BLaER1 treated with 17β-estradiol and CSF1 and Interleukin-3, amounts not matched to agents 10 nM and 100 nM (cell line): ENCODE data around the gene TPSAB1.
A peak's percentile ranks its signal among the peaks of the same experiment; 100 is the strongest.

Source experiments
- H3K27ac ChIP-seq, 11 experiments: shearing (Covaris generic); formaldehyde crosslinking; 2 replicates each; pipeline ENCODE4 v1.8.1; 2022
- H3K27me3 ChIP-seq, 11 experiments: shearing (Covaris generic); formaldehyde crosslinking; 2 replicates each; pipeline ENCODE4 v1.8.1; 2022
- H3K36me3 ChIP-seq, 11 experiments: shearing (Covaris generic); formaldehyde crosslinking; 2 replicates each; pipeline ENCODE4 v1.8.1; 2022
- H3K4me1 ChIP-seq, 10 experiments: shearing (Covaris generic); formaldehyde crosslinking; 2 replicates each; pipeline ENCODE4 v1.8.1; 2022
- H3K4me2 ChIP-seq, 11 experiments: shearing (Covaris generic); formaldehyde crosslinking; 2 replicates each; pipeline ENCODE4 v1.8.1; 2022
- H3K4me3 ChIP-seq, 10 experiments: shearing (Covaris generic); formaldehyde crosslinking; 2 replicates each; pipeline ENCODE4 v1.8.1; 2022
- H3K9ac ChIP-seq, 11 experiments: shearing (Covaris generic); formaldehyde crosslinking; 2 replicates each; pipeline ENCODE4 v1.8.1; 2022
- H3K9me3 ChIP-seq, 11 experiments: shearing (Covaris generic); formaldehyde crosslinking; replicated peaks in 1 of 11; 2 replicates each; pipeline ENCODE4 v1.8.1; 2022
- H4K20me1 ChIP-seq, 11 experiments: shearing (Covaris generic); formaldehyde crosslinking; 2 replicates each; pipeline ENCODE4 v1.8.1; 2022
- Cebpa-rat ChIP-seq, 11 experiments: shearing (Covaris generic); IDR thresholded peaks; 2 replicates each; pipeline ENCODE4 v1.8.1; 2022

TPSAB1 gene

DNA sequence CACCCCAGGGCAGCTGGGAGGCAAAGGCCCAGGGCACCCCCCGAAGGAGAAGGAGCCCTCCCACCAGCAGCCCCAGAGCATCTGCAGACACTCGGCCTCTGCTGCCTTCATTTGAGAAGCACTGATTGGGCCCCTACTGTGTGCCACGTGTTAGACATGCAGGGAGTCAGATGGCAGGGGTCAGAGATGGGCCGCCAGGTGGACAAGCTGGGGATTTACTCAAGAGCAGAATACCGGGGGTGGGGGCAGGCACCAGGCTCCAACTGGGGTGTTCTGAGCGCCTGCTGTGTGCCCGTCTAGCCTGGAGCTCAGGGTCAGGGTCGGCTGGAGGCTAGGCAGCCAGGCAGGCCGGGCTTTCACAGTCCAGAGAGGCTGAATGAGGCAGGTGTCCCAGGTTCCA, 34.2 kb upstream of the TPSAB1 start:
- Histone ChIP-seq H3K4me2 (no peak overlapping the region), H3K27ac (no peak overlapping the region), H3K4me3 (no peak overlapping the region), H3K9me3 (no peaks in the 10 kb centered on the region), H3K9ac (no peak overlapping the region), H3K4me1 (peaks cover 15 to 29% (median 25%) of the 10 kb centered on the region in 10 experiments), H3K27me3 (no peaks in the 10 kb centered on the region), H4K20me1 (peaks cover 0 to 33% (median 4%) of the 10 kb centered on the region in 11 experiments; a peak in 8 of 22 replicates), H3K36me3 (peaks cover 0 to 33% (median 7%) of the 10 kb centered on the region in 11 experiments; a peak in 12 of 22 replicates)
- no peak for TF ChIP-seq Cebpa-rat (IDR thresholded peaks at IDR 0.05)

DNA sequence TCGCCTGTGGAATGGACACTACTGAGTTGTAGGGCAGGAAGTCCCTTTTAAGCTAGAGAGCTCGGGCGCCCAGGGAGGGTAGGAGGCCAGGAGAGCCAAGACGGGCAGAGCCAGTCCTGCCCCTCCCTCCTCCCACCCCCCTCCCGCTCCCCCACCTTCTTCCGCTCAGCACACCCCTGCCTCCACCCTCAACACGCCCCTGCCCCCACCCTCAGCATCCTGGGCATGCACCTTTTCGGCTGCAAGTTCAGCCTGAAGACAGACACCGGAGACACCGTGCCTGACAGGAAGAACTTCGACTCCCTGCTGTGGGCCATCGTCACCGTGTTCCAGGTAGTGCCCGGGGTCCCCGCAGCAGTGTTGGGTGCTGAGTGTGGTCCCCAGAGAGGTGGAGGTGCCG, 33.7 kb upstream of the TPSAB1 start:
- Histone ChIP-seq H3K4me3 (no peak overlapping the region), H3K27ac (no peak overlapping the region), H3K4me1 (peaks cover 15 to 29% (median 25%) of the 10 kb centered on the region in 10 experiments), H3K36me3 (peaks cover 0 to 34% (median 8%) of the 10 kb centered on the region in 11 experiments; a peak in 12 of 22 replicates), H3K27me3 (no peaks in the 10 kb centered on the region), H3K9me3 (no peaks in the 10 kb centered on the region), H3K4me2 (no peak overlapping the region), H3K9ac (no peak overlapping the region), H4K20me1 (peaks cover 0 to 32% (median 4%) of the 10 kb centered on the region in 11 experiments; a peak in 8 of 22 replicates)
- TF ChIP-seq Cebpa-rat (IDR thresholded peaks at IDR 0.05) = no peak

DNA sequence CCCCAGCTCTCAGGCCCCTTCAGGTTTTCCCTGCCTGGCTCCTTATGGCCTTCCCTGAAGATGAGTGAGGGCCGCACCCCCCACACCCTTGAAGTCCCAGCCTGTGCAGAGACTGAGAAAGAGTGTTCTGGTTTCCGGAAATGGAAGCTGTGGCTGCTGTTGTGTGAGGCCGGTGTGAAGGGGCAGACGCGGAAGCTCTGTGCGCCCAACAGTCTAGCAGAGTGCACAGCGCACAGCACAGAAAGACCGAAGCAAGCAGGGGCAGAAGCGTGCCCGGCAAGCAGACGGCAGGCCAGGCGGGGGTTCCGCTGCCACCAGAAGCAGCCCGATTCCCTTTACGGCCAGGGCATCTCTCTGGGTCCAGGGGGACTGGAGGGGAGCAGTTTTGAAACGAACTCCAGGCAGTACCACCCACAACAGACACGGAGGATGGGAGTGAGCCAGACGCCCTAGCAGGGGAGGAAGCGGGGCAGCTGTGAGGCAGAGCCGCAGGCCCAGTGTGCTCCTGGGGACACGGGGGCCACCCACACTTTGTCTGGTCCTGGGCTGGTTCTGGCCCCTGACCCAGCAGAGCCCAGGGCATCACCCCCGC, 32.2 kb upstream of the TPSAB1 start:
- Histone ChIP-seq H3K9ac (peak overlapping the region in 9 of 11 experiments; percentile 49 to 71 (median 64); a peak in 16 of 22 replicates), H3K27me3 (no peaks in the 10 kb centered on the region), H4K20me1 (peaks cover 0 to 17% (median 0%) of the 10 kb centered on the region in 11 experiments; a peak in 6 of 22 replicates), H3K4me3 (no peak overlapping the region), H3K9me3 (no peaks in the 10 kb centered on the region), H3K4me1 (peaks cover 15 to 29% (median 25%) of the 10 kb centered on the region in 10 experiments), H3K4me2 (peak overlapping the region; percentile 58 to 71 (median 66)), H3K27ac (peak overlapping the region in 10 of 11 experiments; percentile 16 to 76 (median 68); a peak in 19 of 22 replicates), H3K36me3 (peaks cover 0 to 43% (median 8%) of the 10 kb centered on the region in 11 experiments; a peak in 11 of 22 replicates)
- TF ChIP-seq Cebpa-rat (IDR thresholded peaks at IDR 0.05) = no peak

DNA sequence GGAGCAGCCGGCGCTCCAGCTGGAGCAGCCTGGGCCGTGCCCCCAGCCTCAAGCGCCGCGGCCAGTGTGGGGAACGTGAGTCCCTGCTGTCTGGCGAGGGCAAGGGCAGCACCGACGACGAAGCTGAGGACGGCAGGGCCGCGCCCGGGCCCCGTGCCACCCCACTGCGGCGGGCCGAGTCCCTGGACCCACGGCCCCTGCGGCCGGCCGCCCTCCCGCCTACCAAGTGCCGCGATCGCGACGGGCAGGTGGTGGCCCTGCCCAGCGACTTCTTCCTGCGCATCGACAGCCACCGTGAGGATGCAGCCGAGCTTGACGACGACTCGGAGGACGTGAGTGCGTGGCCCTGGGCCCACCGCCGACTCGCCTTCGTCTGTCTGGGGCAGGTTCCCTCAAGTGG, 31.4 kb upstream of the TPSAB1 start:
- peak overlapping the region in 10 of 11 experiments; percentile 58 to 71 (median 66); a peak in 18 of 22 replicates for H3K4me2 ChIP-seq
- H3K9me3 ChIP-seq = no peaks in the 10 kb centered on the region
- H4K20me1 ChIP-seq = peaks cover 0 to 13% (median 0%) of the 10 kb centered on the region in 11 experiments; a peak in 5 of 22 replicates
- no peak for TF ChIP-seq Cebpa-rat (IDR thresholded peaks at IDR 0.05)
- no peaks in the 10 kb centered on the region for H3K27me3 ChIP-seq
- peak overlapping the region in 6 of 11 experiments; percentile 67 to 76 (median 74); a peak in 11 of 22 replicates for H3K27ac ChIP-seq
- peaks cover 0 to 50% (median 8%) of the 10 kb centered on the region in 11 experiments; a peak in 11 of 22 replicates for H3K36me3 ChIP-seq
- H3K4me3 ChIP-seq = no peak overlapping the region
- H3K4me1 ChIP-seq = peaks cover 15 to 29% (median 25%) of the 10 kb centered on the region in 10 experiments
- H3K9ac ChIP-seq = peak overlapping the region in 4 of 11 experiments; percentile 59 to 71 (median 67); a peak in 7 of 22 replicates

DNA sequence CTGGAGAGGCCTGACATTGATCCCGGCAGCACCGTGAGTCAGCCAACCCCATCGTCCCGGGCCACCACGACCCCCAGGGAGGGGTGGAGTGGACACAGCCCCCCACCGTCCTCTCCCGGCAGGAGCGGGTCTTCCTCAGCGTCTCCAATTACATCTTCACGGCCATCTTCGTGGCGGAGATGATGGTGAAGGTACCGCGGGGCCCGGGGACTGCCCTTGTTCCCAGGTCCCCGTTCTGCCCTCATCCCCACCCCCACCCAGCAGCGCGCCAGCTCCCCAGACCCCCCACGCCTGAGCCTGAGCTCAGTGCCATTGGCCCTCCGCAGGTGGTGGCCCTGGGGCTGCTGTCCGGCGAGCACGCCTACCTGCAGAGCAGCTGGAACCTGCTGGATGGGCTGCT, 30.0 kb upstream of the TPSAB1 start:
- Histone ChIP-seq H4K20me1 (peaks cover 0 to 12% (median 0%) of the 10 kb centered on the region in 11 experiments; a peak in 4 of 22 replicates), H3K27me3 (no peaks in the 10 kb centered on the region), H3K9ac (no peak overlapping the region), H3K27ac (no peak overlapping the region), H3K36me3 (peaks cover 0 to 58% (median 8%) of the 10 kb centered on the region in 11 experiments; a peak in 11 of 22 replicates), H3K4me1 (peaks cover 15 to 24% (median 21%) of the 10 kb centered on the region in 10 experiments), H3K4me2 (no peak overlapping the region), H3K4me3 (no peak overlapping the region), H3K9me3 (no peaks in the 10 kb centered on the region)
- TF ChIP-seq Cebpa-rat (IDR thresholded peaks at IDR 0.05) = no peak

DNA sequence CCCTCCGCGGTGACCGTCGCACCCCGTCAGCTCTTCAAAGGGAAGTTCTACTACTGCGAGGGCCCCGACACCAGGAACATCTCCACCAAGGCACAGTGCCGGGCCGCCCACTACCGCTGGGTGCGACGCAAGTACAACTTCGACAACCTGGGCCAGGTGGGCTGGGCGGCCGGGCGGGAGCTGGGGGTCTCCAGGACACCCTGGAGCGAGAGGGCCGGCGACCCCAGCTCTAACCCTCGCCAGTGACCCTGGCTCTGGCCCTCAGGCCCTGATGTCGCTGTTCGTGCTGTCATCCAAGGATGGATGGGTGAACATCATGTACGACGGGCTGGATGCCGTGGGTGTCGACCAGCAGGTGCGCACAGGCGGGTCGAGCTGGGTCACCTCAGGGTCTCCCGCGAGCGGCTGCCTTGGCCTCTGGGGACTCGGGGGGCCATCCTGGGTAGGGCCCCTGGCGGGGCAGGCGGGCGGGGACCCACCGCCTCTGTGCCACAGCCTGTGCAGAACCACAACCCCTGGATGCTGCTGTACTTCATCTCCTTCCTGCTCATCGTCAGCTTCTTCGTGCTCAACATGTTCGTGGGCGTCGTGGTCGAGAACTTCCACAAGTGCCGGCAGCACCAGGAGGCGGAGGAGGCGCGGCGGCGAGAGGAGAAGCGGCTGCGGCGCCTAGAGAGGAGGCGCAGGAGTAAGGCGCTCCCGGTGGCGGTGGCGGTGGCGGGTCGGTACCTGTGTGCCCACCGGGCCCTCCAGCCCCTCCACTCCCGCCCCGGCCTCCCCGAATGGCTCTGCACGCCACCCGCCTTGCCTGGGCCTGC, 28.8 kb upstream of the TPSAB1 start:
- H4K20me1 ChIP-seq = peaks cover 0 to 18% (median 0%) of the 10 kb centered on the region in 11 experiments; a peak in 4 of 22 replicates
- no peak overlapping the region for H3K9ac ChIP-seq
- H3K27me3 ChIP-seq = no peaks in the 10 kb centered on the region
- H3K4me1 ChIP-seq = peaks cover 15 to 31% (median 25%) of the 10 kb centered on the region in 10 experiments
- no peak overlapping the region for H3K4me3 ChIP-seq
- no peak overlapping the region for H3K27ac ChIP-seq
- H3K4me2 ChIP-seq = no peak overlapping the region
- no peaks in the 10 kb centered on the region for H3K9me3 ChIP-seq
- TF ChIP-seq Cebpa-rat (IDR thresholded peaks at IDR 0.05) = no peak
- H3K36me3 ChIP-seq = peaks cover 0 to 61% (median 11%) of the 10 kb centered on the region in 11 experiments; a peak in 11 of 22 replicates

DNA sequence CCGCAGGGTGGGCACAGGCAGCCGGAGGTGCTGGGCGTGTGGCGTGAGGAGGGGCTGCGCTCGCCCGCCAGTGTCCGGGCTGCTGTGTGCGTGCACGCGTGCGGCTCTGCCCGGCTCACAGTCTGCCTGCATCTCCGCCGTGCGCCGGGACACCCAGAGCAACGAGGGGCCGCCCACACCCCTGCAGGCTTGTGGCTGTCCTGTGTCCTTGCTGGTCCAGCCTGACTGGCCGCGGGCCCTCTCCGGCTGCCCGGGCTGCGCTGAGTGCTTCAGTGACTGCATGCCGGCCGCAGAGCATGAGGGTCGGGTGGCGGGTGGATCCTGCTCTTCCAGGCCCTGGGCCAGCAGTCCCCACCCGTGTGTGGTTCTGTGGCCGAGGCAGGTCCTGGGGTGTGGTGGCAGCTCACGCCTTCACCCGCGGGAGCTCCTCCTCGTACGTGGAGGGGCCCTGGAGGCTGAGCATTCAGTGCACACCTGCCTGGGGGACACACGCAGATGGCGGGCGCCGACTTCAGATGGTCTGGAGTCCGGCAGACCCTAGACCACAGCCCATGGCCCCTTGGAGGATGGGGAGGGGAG, 27.8 kb upstream of the TPSAB1 start:
- Histone ChIP-seq H4K20me1 (peaks cover 0 to 28% (median 0%) of the 10 kb centered on the region in 11 experiments; a peak in 5 of 22 replicates), H3K9ac (no peak overlapping the region), H3K4me3 (no peak overlapping the region), H3K27ac (no peak overlapping the region), H3K36me3 (peaks cover 0 to 65% (median 21%) of the 10 kb centered on the region in 11 experiments; a peak in 14 of 22 replicates), H3K9me3 (no peaks in the 10 kb centered on the region), H3K27me3 (no peaks in the 10 kb centered on the region), H3K4me2 (no peak overlapping the region), H3K4me1 (peaks cover 14 to 28% (median 21%) of the 10 kb centered on the region in 10 experiments)
- no peak for TF ChIP-seq Cebpa-rat (IDR thresholded peaks at IDR 0.05)

DNA sequence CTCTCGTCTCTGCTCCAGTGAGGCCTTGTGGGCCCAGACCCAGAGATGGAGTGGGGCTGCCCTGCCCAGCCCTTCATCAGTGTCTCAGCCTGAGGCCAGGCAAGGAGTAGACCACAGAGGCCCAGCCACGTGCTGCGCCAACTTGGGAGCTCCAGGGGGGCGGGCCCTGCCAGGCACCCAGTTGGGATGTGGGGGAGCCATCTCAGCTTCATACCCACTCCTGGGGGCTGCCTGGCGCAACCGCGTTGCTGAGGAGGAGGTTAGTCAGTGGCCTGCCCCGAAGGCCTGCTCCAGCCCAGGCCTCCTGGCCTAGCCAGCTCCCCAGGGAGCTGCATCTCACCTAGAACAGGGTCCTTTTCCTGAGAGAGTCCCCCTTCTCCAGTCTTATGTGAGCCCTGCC, 27.3 kb upstream of the TPSAB1 start:
- Histone ChIP-seq H3K9me3 (no peaks in the 10 kb centered on the region), H3K4me3 (no peak overlapping the region), H3K27me3 (no peaks in the 10 kb centered on the region), H3K4me1 (peaks cover 9 to 22% (median 16%) of the 10 kb centered on the region in 10 experiments), H3K27ac (no peak overlapping the region), H4K20me1 (peaks cover 0 to 31% (median 0%) of the 10 kb centered on the region in 11 experiments; a peak in 5 of 22 replicates), H3K36me3 (peaks cover 0 to 65% (median 23%) of the 10 kb centered on the region in 11 experiments; a peak in 14 of 22 replicates), H3K9ac (no peak overlapping the region), H3K4me2 (no peak overlapping the region)
- TF ChIP-seq Cebpa-rat (IDR thresholded peaks at IDR 0.05) = no peak
